Body of pancreas (tissue), 4 donors: ENCODE measurements around the gene CCDC181.

Source experiments
- CTCF ChIP-seq, 7 experiments: fragments of 450-650 bp in 4 of 7; fragments of 200-600 bp in 3 of 7; sonication (generic) in 3 of 7; IDR thresholded peaks; one replicate each; pipeline ENCODE4 v1.5.1; 2016 to 2019; ENCODE audit warnings: antibody characterized with exemption in 7 of 7
- POLR2A ChIP-seq, 3 donors: fragments of 450-650 bp; IDR thresholded peaks; one replicate each; pipeline ENCODE4 v1.6.1; 2016; ENCODE audit warnings: antibody characterized with exemption in 3 of 3, mild to moderate bottlenecking in 2 of 3

DNA sequence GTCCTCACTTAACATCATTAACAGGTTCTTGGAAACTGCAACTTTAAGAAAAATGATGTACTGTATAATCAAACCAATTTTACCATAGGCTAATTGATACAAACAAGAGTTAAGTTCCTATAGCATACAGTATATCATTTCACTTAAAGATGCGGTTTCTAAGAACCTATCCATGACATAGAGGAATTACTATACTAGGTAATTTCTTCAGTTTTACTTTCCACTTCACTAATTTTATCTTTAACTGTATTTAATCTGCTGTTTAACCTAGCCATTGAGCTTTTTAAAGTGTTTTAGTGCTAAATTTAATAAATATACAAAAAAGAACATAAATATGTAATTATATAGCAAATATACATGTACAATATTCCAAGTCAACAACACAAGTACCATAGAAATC, 30.2 kb upstream of the CCDC181 start:
- TF ChIP-seq CTCF (IDR thresholded peaks at IDR 0.05) (no peak), POLR2A (IDR thresholded peaks at IDR 0.05) (no peak)
